Esophagus (tissue), 2 donors: ENCODE results near the gene MAN1B1. TPM values are rescaled to one million over a fixed set of nuclear protein-coding genes. Genes with fewer than 3 reads are reported as not detected.
A peak's percentile ranks its signal among the peaks of the same experiment; 100 is the strongest.

ENCODE experiments used
- H3K27ac ChIP-seq, 2 donors: one replicate each; pipeline ENCODE4 v1.5.1; 2013; ENCODE audit warnings: low read depth in 2 of 2, mild to moderate bottlenecking in 2 of 2, inconsistent platforms in 1 of 2, low read length in 1 of 2, moderate library complexity in 1 of 2
- H3K27me3 ChIP-seq, 2 donors: one replicate each; pipeline ENCODE4 v1.6.1; 2013; ENCODE audit warnings: low read length in 2 of 2, control low read depth in 1 of 2, mild to moderate bottlenecking in 1 of 2; ENCODE audit not compliant: insufficient read depth in 2 of 2, control insufficient read depth in 1 of 2
- H3K36me3 ChIP-seq, 2 donors: one replicate each; pipeline ENCODE4 v1.6.1; 2013; ENCODE audit warnings: low read length in 1 of 2; ENCODE audit not compliant: control insufficient read depth in 2 of 2, insufficient read depth in 2 of 2
- H3K4me1 ChIP-seq, 2 donors: one replicate each; pipeline ENCODE4 v1.6.1; 2013; ENCODE audit warnings: low read length in 1 of 2; ENCODE audit not compliant: control insufficient read depth in 2 of 2, insufficient read depth in 2 of 2
- H3K4me3 ChIP-seq, 2 donors: one replicate each; pipeline ENCODE4 v1.5.1; 2013; ENCODE audit warnings: low read length in 2 of 2, mild to moderate bottlenecking in 2 of 2, low read depth in 1 of 2, moderate library complexity in 1 of 2
- H3K9me3 ChIP-seq, 2 donors: one replicate each; pipeline ENCODE4 v1.6.1; 2013; ENCODE audit warnings: mild to moderate bottlenecking in 2 of 2, low read depth in 1 of 2, low read length in 1 of 2, moderate library complexity in 1 of 2; ENCODE audit not compliant: control insufficient read depth in 2 of 2, insufficient read depth in 1 of 2
- WGBS, 2 donors: extraction: QIAGEN DNeasy Blood & Tissue Kit; methylation state at CpG; one replicate each; pipeline ENCODE4 v1.1.7; 2013; 5-methylcytosine and 5-hydroxymethylcytosine counted together
- polyA plus RNA-seq, 2 donors: library from polyadenylated mRNA; stranded (reverse); fragments of 200-250 nt; gene quantifications; one replicate each; pipeline ENCODE4 v1.2.3, GENCODE V29; 2013
- donor health status: healthy with polysubstance abuse.
- donor health status: Bipolar disorder and iron deficiency.

MAN1B1 gene
- 10 to 100 TPM; 28.5 to 42.3 TPM for polyA plus RNA-seq

DNA sequence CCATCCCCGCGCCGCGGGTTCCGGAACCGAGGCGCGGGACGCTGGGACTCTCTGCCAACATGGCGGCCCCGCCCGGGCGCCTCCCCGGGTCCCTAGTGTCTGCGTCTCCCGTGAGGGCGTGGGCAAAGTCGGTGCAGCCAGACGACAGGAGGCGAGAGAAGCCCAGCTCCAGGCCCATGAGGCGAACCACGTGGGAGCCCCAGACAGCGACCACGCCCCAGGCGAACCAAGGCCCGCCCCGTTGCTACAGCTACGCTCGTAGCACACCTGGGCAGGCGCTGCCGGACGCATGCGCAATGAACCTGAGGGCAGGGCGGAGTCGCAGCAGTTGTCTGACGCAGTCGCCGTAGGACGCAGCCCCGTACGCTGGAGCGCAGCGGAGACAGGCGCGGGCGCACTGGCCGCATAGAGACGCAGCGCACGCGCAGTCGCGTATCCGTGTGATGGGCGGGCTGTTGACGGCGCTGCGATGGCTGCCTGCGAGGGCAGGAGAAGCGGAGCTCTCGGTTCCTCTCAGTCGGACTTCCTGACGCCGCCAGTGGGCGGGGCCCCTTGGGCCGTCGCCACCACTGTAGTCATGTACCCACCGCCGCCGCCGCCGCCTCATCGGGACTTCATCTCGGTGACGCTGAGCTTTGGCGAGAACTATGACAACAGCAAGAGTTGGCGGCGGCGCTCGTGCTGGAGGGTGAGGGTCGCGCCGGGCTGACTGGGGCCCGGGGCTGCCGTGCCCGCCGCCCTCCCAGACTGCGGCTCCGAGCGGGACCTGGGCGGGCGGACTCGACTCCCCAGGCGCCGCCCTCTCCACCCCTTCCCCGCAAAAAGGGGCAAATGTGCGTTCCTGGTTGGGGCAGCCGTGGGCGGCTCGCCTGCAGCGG lies at the start of gene MAN1B1:
Gene MAN1B1, plus strand, starts transcription at position 455 of the 878 bp plus-strand sequence. Its CDS starts 15 bp downstream, at position 470.
- Histone ChIP-seq H3K4me1 (peaks cover 0 to 28% of the 10 kb centered on the region in 2 donors), H3K9me3 (no peaks in the 10 kb centered on the region), H3K27me3 (no peaks in the 10 kb centered on the region), H3K4me3 (peak within 1 kb of the TSS; percentile 71 to 78), H3K36me3 (peaks cover 0 to 11% of the 10 kb centered on the region in 2 donors), H3K27ac (peak within 1 kb of the TSS; percentile 97 to 98)
- WGBS, 2 donors, result 0 to 1% methylated on average over 94 to 101 of the region's 101 CpGs

DNA sequence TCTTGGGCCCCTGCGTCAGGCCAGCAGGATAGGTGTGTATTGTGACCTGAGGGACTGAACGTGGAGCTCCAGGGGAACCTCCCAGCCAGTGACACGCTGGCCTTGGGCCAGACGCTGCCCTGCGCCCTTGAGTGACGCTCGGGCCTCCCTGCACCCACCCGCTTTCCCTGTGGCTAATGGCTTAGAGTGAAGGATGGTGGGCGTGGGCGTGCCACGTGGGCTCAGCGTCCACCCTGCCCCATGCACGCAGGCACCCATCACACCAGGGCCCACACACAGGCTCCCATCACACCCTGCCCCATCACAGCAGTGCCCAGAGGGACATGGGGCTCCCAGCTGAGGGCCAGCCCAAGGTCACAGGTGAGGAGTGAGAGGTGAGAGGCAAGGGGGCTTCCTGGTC lies 49.8 kb upstream of the MAN1B1 start:
- H3K27ac ChIP-seq, result no peak overlapping the region
- 58 to 63% methylated on average over 13 of the region's 13 CpGs for WGBS, 2 donors
- H3K4me1 ChIP-seq, result peaks cover 3 to 8% of the 10 kb centered on the region in 2 donors
- no peaks in the 10 kb centered on the region for H3K27me3 ChIP-seq
- no peak overlapping the region for H3K4me3 ChIP-seq
- H3K9me3 ChIP-seq, result no peaks in the 10 kb centered on the region
- H3K36me3 ChIP-seq, result peaks cover 0 to 3% of the 10 kb centered on the region in 2 donors

DNA sequence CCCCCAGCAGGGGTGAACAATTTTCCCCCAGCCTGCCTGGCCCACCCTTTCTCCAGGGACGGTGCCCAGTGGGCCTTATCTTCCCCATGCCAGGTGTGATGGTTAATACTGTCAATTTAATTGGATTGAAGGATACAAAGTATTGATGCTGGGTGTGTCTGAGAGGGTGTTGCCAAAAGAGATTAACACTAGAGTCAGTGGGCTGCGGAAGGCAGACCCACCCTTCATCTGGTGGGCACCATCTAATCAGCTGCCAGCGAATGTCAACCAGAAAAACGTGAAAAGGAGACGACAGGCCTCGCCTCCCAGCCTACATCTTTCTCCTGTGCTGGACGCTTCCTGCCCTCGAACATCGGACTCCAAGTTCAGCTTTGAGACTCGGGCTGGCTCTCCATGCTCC lies 49.3 kb upstream of the MAN1B1 start:
- H3K36me3 ChIP-seq, result peaks cover 0 to 3% of the 10 kb centered on the region in 2 donors
- H3K4me3 ChIP-seq, result no peak overlapping the region
- WGBS, 2 donors, result 82 to 84% methylated on average over 10 of the region's 10 CpGs
- H3K27ac ChIP-seq, result no peak overlapping the region
- no peaks in the 10 kb centered on the region for H3K27me3 ChIP-seq
- peaks cover 3 to 8% of the 10 kb centered on the region in 2 donors for H3K4me1 ChIP-seq
- no peaks in the 10 kb centered on the region for H3K9me3 ChIP-seq

DNA sequence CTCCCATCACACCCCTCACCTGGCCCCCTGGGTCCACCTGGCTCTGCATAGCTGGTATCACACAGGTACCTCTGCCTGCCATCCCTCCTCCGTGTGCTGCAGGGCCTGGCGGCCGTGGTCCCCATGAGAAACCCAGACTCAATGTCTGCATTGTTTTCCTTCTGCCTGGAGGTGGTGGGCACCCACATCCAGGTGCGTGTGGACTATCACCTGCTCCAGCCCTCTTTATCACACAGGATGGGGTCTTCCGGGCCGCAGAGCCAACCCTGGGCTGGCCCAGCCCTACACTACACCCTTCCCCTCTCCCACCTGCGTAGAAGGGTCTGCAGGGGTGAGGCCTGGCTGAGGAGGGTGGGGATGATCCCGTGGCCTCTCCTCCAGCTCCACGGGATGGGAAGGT lies 47.9 kb upstream of the MAN1B1 start:
- no peaks in the 10 kb centered on the region for H3K9me3 ChIP-seq
- H3K36me3 ChIP-seq, result peaks cover 0 to 3% of the 10 kb centered on the region in 2 donors
- H3K4me3 ChIP-seq, result no peak overlapping the region
- H3K27me3 ChIP-seq, result no peaks in the 10 kb centered on the region
- 83 to 91% methylated on average over 9 of the region's 9 CpGs for WGBS, 2 donors
- H3K4me1 ChIP-seq, result peaks cover 5 to 8% of the 10 kb centered on the region in 2 donors
- H3K27ac ChIP-seq, result no peak overlapping the region

DNA sequence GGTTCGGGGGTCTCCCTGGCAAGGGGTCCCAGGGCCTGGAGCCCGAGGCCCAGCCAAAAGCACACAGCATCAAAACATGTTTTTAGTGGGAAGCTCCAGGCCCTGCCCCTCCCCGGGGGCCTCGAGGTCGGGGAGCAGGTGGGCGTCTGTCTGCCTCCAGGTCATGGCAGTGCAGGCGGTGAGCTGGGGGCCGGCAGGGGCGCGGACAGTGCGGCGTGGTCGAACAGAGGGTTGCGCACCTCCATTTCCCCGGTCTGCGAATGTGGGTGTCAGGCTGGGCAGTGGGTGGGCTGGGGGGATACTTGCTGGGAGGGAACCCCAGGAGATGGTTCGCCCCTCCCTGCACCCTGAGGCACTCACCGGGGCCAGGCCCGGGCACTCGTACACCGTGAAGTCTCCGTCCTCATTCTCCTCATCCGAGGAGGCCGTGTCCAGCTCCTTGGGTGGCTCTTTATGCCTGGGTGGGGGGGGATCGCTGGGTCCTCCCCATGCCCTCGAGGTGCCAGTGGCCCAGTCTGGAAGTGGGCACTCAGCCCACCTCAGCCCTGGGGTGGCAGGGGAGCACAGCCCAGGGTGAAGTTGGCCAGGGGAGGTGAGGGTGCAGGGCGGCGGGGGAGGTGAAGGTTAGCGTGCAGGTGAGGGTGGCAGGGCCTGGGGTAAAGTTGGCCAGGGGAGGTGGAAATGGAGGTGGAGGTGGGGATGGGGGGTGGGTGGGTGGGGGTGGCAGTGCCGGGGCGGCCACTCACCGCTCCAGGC lies 47.0 kb upstream of the MAN1B1 start:
- Histone ChIP-seq H3K27ac (no peak overlapping the region), H3K36me3 (peaks cover 0 to 3% of the 10 kb centered on the region in 2 donors), H3K4me1 (peaks cover 11% of the 10 kb centered on the region in 2 donors), H3K4me3 (no peak overlapping the region), H3K9me3 (no peaks in the 10 kb centered on the region), H3K27me3 (no peaks in the 10 kb centered on the region)
- 90 to 91% methylated on average over 31 to 32 of the region's 32 CpGs for WGBS, 2 donors

DNA sequence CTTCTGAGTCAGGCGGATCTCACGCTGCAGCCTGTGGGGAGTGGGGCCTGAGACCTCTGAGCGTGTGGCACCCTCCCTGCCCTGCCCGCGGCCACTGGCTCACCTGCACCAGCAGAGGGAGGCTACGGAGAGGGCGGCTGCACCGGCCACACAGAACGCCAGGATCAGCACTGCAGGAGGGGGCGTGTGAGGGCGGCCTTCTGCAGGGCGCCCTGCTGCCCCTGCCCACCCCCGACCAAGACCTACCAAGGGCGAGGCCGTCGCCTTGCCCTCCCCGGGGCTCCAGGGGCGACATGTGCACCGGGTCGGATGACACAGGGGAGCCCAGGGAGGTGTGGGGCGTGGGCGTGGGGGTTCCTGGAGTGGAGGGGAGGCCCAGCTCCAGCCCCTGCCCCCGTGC lies 46.2 kb upstream of the MAN1B1 start:
- WGBS, 2 donors, result 86 to 97% methylated on average over 12 to 23 of the region's 23 CpGs
- Histone ChIP-seq H3K9me3 (no peaks in the 10 kb centered on the region), H3K27me3 (peaks cover 0 to 3% of the 10 kb centered on the region in 2 donors), H3K36me3 (peaks cover 0 to 3% of the 10 kb centered on the region in 2 donors), H3K4me3 (no peak overlapping the region), H3K4me1 (peaks cover 8 to 15% of the 10 kb centered on the region in 2 donors), H3K27ac (no peak overlapping the region)

DNA sequence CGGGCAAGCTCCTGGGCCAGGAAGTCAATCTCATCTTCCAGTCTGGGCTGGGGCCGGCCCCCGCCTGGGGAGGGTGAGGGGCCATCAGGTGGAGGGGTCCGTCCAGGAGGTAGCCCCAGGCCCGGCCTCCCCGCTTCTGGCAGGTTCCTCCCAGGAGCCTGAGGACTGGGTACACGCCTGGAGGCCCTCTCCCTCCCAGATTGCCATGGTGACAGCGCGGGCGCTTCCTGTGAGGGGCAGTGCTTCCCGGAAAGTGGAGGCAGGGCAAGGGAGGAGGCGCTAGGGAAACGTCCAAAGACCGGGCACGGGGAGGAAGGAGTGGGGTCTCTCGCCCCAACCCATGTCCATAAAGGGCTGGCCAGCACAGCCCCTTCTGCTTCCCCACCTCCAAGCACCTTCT lies 45.7 kb upstream of the MAN1B1 start:
- no peaks in the 10 kb centered on the region for H3K9me3 ChIP-seq
- H3K27me3 ChIP-seq, result peaks cover 0 to 3% of the 10 kb centered on the region in 2 donors
- WGBS, 2 donors, result 55 to 69% methylated on average over 15 to 16 of the region's 16 CpGs
- no peak overlapping the region for H3K4me3 ChIP-seq
- H3K36me3 ChIP-seq, result peaks cover 0 to 3% of the 10 kb centered on the region in 2 donors
- no peak overlapping the region for H3K27ac ChIP-seq
- peaks cover 8 to 20% of the 10 kb centered on the region in 2 donors for H3K4me1 ChIP-seq

DNA sequence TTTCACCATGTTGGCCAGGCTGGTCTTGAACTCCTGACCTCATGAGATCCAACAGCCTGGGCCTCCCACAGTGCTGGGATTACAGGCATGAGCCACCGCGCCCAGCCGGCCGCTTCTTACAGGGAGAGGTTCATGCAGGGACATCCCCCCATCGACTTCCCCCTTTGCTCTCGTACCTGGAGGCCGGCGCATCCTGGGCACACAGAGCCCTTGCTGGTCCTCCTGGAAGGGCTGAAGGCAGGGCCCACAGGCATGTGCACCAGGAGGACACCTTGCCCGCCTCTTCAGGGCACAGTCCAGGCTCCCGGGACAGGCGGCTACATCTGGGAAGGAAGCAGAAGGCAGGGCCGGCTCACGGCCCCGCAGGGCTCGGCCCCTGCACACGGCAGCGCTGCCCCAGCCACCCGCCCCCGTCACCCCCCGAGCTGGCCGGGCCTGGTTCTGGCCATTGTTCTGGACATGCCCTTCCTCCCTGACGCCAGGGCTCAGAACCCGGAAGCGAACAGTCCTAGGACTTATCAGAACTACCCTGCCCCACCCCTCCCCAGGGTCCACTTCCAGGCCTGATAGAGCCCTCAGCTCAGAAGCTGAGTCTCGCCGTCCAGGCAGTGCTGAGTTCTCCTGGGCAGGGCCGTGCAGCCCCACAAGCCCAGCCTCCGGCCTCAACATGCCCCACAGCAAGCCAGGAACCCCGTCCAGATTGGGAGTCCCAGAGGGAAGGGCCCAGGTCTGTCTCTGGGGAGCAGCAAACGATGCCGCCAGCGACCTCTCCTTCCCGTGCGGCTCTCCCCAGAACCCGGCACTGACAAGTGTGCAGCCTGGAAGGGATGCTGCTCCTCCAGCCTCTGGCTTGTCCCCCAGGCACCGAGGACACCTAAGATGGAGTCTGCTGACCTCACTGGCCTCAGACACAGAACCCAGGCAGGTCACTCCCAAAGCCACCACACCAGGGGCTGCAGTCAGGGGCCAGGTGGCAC lies 43.7 kb upstream of the MAN1B1 start:
- peaks cover 0 to 3% of the 10 kb centered on the region in 2 donors for H3K27me3 ChIP-seq
- H3K4me3 ChIP-seq, result no peak overlapping the region
- H3K9me3 ChIP-seq, result no peaks in the 10 kb centered on the region
- H3K27ac ChIP-seq, result peak overlapping the region; percentile 26 to 56
- 76 to 81% methylated on average over 36 of the region's 36 CpGs for WGBS, 2 donors
- peaks cover 13 to 23% of the 10 kb centered on the region in 2 donors for H3K4me1 ChIP-seq
- H3K36me3 ChIP-seq, result peaks cover 0 to 3% of the 10 kb centered on the region in 2 donors
